T-helper 1 cell treated with Interleukin-12 subunit alpha and Interleukin-12 subunit beta and Interleukin-4 antibody, amounts not matched to agents 30 ng/mL and 1 ng/mL, for 36 hours (primary cell): ENCODE measurements around the gene TRIOBP. TPM values are rescaled to one million over a fixed set of nuclear protein-coding genes. Genes with fewer than 3 reads are reported as not detected.

Source experiments
- intact Hi-C: fragments of 100-400 bp; cut with micrococcal nuclease; formaldehyde crosslinking; loops from one replicate; pipeline ENCODE4 v1.15.1; 2024
- total RNA-seq: library from RNA; stranded (reverse); gene quantifications from 2 replicates; pipeline ENCODE4 v1.2.3, GENCODE V29; 2022

TRIOBP gene
- total RNA-seq, 1 donor from 2014 or later, result 45.8 TPM

GRCh38 chr22:37819105-37819433 lies 122.2 kb downstream of the TRIOBP start:
- intact Hi-C loops, result loop anchor here (2.0 kb wide), 1 partner anchor 16 kb away; no protein-coding TSS in a partner anchor

- intact Hi-C loops, result no loop called here
Measured at GRCh38 chr22:37820350-37820749, 123.5 kb downstream of the TRIOBP start.

GRCh38 chr22:37822079-37822833 lies 125.4 kb downstream of the TRIOBP start:
- intact Hi-C loops, result no loop called here

GRCh38 chr22:37823134-37823985 lies 126.5 kb downstream of the TRIOBP start, which contains the start of gene GALR3:
Gene GALR3 (plus strand): TSS chr22:37823382. CDS start chr22:37823407, 25 bp downstream.
- intact Hi-C loops, result no loop called here

GRCh38 chr22:37824674-37825641 lies 128.1 kb downstream of the TRIOBP start:
- intact Hi-C loops, result no loop called here

Other genes starting within 250 kb of the TRIOBP start
- gene MFNG, start 210.7 kb upstream of the TRIOBP start, total RNA-seq, result 207 and 211 TPM in 2 replicates
- not detected in 2 replicates for gene CARD10, start 177.6 kb upstream of the TRIOBP start, total RNA-seq
- 1.9 and 2.3 TPM in 2 replicates for gene CDC42EP1, start 136.6 kb upstream of the TRIOBP start, total RNA-seq
- 0.39 TPM in 1 of 2 replicates, not detected in the other for gene LGALS2, start 117.0 kb upstream of the TRIOBP start, total RNA-seq
- gene GGA1, start 88.2 kb upstream of the TRIOBP start, total RNA-seq, result 65.1 and 67.2 TPM in 2 replicates
- gene SH3BP1, start 57.4 kb upstream of the TRIOBP start, total RNA-seq, result 183 and 187 TPM in 2 replicates
- 17.7 and 20.6 TPM in 2 replicates for gene PDXP, start 38.3 kb upstream of the TRIOBP start, total RNA-seq
- gene LGALS1, start 21.4 kb upstream of the TRIOBP start, total RNA-seq, result 791 and 792 TPM in 2 replicates
- gene NOL12, start 10.7 kb upstream of the TRIOBP start, total RNA-seq, result 53.4 and 55.6 TPM in 2 replicates
- 15.5 and 16.6 TPM in 2 replicates for gene GCAT, start 110.9 kb downstream of the TRIOBP start, total RNA-seq
- gene GALR3, start 126.3 kb downstream of the TRIOBP start, total RNA-seq, result 0.17 TPM in 1 of 2 replicates, not detected in the other
- 25.8 and 27.1 TPM in 2 replicates for gene ANKRD54, start 147.3 kb downstream of the TRIOBP start, total RNA-seq
- gene EIF3L, start 152.4 kb downstream of the TRIOBP start, total RNA-seq, result 374 and 376 TPM in 2 replicates
- gene MICALL1, start 209.2 kb downstream of the TRIOBP start, total RNA-seq, result 35.1 and 37.3 TPM in 2 replicates